Stomach (tissue), 9 donors: ENCODE results near the gene BOK. TPM values are rescaled to one million over a fixed set of nuclear protein-coding genes. Genes with fewer than 3 reads are reported as not detected.

Experiments used
- DNase-seq, 2 donors: peaks; one replicate each; pipeline versions ENCODE4 v3.0.0 to v3.0.0-alpha.2; 2013 to 2019
- H3K27ac ChIP-seq, 5 donors: fragments of 200-600 bp in 4 of 5; sonication (generic) in 4 of 5; one replicate each; pipeline ENCODE4 v1.5.1; 2013 to 2019; ENCODE audit warnings: mild to moderate bottlenecking in 1 of 5, moderate library complexity in 1 of 5
- H3K27me3 ChIP-seq, 3 donors: fragments of 200-600 bp; sonication (generic); one replicate each; pipeline ENCODE4 v1.5.1; 2017 to 2019; ENCODE audit warnings: mixed run types in 1 of 3
- H3K36me3 ChIP-seq, 4 donors: fragments of 200-600 bp; sonication (generic); 1 replicate in 3 of 4; 2 replicates in 1 of 4; pipeline ENCODE4 v1.5.1; 2016 to 2019
- H3K4me1 ChIP-seq, 4 donors: fragments of 200-600 bp; sonication (generic); one replicate each; pipeline ENCODE4 v1.5.1; 2016 to 2019
- H3K4me3 ChIP-seq, 4 donors: fragments of 200-600 bp; sonication (generic) in 3 of 4; one replicate each; pipeline ENCODE4 v1.5.1; 2016 to 2019; ENCODE audit warnings: mild to moderate bottlenecking in 1 of 4
- H3K9me3 ChIP-seq, 4 donors: fragments of 200-600 bp; sonication (generic); one replicate each; pipeline ENCODE4 v1.5.1; 2016 to 2019
- EP300 ChIP-seq: sonication (generic); formaldehyde crosslinking; IDR thresholded peaks from one replicate; pipeline ENCODE4 v1.6.1; 2017; ENCODE audit warnings: antibody characterized with exemption
- POLR2A ChIP-seq, 4 donors: fragments of 450-650 bp; IDR thresholded peaks; one replicate each; pipeline ENCODE4 v1.6.1; 2016; ENCODE audit warnings: antibody characterized with exemption in 4 of 4, control low read depth in 2 of 4, mild to moderate bottlenecking in 1 of 4, moderate library complexity in 1 of 4
- POLR2AphosphoS5 ChIP-seq, 3 donors: sonication (generic); formaldehyde crosslinking; IDR thresholded peaks; one replicate each; pipeline ENCODE4 v1.6.1; 2016; ENCODE audit warnings: antibody characterized with exemption in 3 of 3
- WGBS, 5 donors: extraction: QIAGEN DNeasy Blood & Tissue Kit in 3 of 5; methylation state at CpG; one replicate each; pipeline versions ENCODE4 v1.1.5 to v1.1.7; 2013 to 2018; 5-methylcytosine and 5-hydroxymethylcytosine counted together
- intact Hi-C: fragments of 100-400 bp; cut with DNase I; formaldehyde crosslinking; loops from one replicate; pipeline ENCODE4 v1.15.1; 2023; ENCODE audit warnings: low total_unique reads
- polyA plus RNA-seq, 3 donors: library from polyadenylated mRNA; stranded (reverse); fragments of 200-250 nt; gene quantifications; one replicate each; pipeline ENCODE4 v1.2.3, GENCODE V29; 2013
- total RNA-seq, 5 donors: library from RNA; depleted of rRNA; stranded (reverse); fragments of >200 nt; gene quantifications; one replicate each; pipeline versions ENCODE4 v1.1.0 to v1.2.3, GENCODE V29; 2014 to 2016
- TF ChIP-seq, protein P1 (sequence below), 7 experiments: fragments of 450-650 bp in 4 of 7; fragments of 200-600 bp in 3 of 7; sonication (generic) in 3 of 7; IDR thresholded peaks; one replicate each; pipeline ENCODE4 v1.5.1; 2016 to 2019; ENCODE audit warnings: antibody characterized with exemption in 7 of 7, control low read depth in 2 of 7, mild to moderate bottlenecking in 1 of 7
- donor health status: healthy with polysubstance abuse.
- donor health status: Bipolar disorder and iron deficiency.
- donor health status: healthy.

Gene BOK
- total and polyA plus RNA-seq, 8 donors: 13.0 to 112 (median 36.1) TPM

DNA sequence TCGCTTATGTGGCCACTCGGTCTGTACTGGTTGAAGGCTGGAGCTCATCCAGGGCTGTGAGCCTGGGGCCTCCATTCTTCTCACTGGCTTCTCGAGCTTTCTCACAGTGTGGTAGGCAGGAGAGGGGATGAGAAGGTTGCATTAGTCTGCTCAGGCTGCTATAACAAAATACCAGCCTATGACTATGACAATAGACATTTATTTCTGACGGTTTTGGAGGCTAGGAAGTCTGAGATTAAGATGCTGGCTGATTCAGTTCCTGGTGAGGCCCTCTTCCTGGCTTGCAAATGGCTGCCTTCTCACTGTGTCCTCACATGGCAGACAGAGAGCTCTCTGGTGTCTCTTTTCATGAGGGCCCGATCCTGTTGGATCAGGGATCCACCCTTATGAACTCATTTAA is 44.0 kb upstream of the BOK start:
- 65 to 78% (median 75%) methylated on average over 5 of the region's 5 CpGs for WGBS, 5 donors
- no peak for DNase-seq
- intact Hi-C loops: no loop called here
- H3K4me3 ChIP-seq: no peak overlapping the region
- H3K36me3 ChIP-seq: no peaks in the 10 kb centered on the region
- peaks cover 2 to 9% (median 5%) of the 10 kb centered on the region in 4 donors for H3K4me1 ChIP-seq
- TF ChIP-seq, protein P1, sequence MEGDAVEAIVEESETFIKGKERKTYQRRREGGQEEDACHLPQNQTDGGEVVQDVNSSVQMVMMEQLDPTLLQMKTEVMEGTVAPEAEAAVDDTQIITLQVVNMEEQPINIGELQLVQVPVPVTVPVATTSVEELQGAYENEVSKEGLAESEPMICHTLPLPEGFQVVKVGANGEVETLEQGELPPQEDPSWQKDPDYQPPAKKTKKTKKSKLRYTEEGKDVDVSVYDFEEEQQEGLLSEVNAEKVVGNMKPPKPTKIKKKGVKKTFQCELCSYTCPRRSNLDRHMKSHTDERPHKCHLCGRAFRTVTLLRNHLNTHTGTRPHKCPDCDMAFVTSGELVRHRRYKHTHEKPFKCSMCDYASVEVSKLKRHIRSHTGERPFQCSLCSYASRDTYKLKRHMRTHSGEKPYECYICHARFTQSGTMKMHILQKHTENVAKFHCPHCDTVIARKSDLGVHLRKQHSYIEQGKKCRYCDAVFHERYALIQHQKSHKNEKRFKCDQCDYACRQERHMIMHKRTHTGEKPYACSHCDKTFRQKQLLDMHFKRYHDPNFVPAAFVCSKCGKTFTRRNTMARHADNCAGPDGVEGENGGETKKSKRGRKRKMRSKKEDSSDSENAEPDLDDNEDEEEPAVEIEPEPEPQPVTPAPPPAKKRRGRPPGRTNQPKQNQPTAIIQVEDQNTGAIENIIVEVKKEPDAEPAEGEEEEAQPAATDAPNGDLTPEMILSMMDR (IDR thresholded peaks at IDR 0.05): no peak
- TF ChIP-seq EP300 (no peak), POLR2AphosphoS5 (IDR thresholded peaks at IDR 0.05) (no peak), POLR2A (IDR thresholded peaks at IDR 0.05) (no peak)
- no peaks in the 10 kb centered on the region for H3K9me3 ChIP-seq
- H3K27me3 ChIP-seq: peaks cover 0 to 2% (median 2%) of the 10 kb centered on the region in 3 donors
- no peak overlapping the region for H3K27ac ChIP-seq

DNA sequence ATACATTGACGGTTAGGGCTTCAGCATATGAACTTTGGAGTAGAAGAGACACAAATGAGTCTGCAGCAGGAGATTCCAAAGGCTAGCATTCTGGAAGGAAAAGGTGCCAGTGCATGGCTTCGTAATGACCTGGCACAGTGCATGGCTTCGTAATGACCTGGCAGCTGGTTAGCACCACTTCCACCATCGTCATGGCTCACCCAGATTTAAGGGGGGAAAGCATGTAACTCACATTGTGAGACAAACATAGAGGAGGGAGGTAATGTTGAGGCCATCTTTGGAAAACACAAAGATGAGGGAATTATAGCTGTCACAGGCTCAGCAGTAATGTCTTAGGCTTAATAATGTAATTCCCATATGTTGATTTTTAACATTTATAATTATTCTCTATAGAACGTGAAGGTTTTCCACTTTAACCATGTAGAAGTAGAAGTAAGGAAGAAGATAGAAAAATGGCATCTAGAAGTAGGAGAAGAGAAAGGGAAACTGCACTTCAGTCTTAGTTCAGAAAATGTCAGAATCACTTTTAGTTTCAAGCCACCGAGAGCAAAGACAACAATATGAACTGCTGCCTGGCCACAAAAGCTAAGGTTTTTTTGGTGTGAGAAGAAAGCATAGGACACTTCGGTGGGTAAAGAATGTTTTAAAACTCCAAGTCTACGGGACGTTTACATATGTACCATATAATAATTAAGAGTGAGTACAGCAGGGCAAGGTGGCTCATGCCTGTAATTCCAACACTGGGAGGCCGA is 43.4 kb upstream of the BOK start:
- Histone ChIP-seq H3K27ac (no peak overlapping the region), H3K27me3 (peaks cover 0 to 9% (median 6%) of the 10 kb centered on the region in 3 donors), H3K36me3 (no peaks in the 10 kb centered on the region), H3K9me3 (no peaks in the 10 kb centered on the region), H3K4me3 (no peak overlapping the region), H3K4me1 (peaks cover 0 to 4% (median 0%) of the 10 kb centered on the region in 4 donors)
- intact Hi-C loops: no loop called here
- DNase-seq: no peak
- TF ChIP-seq POLR2A (IDR thresholded peaks at IDR 0.05) (no peak), EP300 (no peak)
- TF ChIP-seq, protein P1 (IDR thresholded peaks at IDR 0.05): no peak
- WGBS, 5 donors: 54 to 62% (median 59%) methylated on average over 10 of the region's 10 CpGs

DNA sequence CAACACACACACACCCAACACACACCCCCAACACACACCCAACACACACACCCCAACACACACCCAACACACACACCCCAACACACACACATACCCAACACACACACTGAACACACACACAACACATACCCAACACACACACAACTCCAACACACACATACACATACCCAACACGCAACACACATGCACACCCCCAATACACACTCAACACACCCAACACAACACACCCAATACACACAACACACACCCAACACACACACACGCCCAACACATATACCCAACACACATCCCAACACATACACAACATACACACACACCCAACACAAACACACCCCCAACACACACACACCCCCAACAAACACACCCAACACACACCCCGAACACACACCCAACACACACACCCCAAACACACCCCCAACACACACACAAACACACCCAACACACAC is 42.0 kb upstream of the BOK start:
- Histone ChIP-seq H3K36me3 (no peaks in the 10 kb centered on the region), H3K27me3 (peaks cover 0 to 21% (median 6%) of the 10 kb centered on the region in 3 donors), H3K4me3 (no peak overlapping the region), H3K27ac (no peak overlapping the region), H3K9me3 (no peaks in the 10 kb centered on the region), H3K4me1 (peaks cover 0 to 4% (median 0%) of the 10 kb centered on the region in 4 donors)
- TF ChIP-seq POLR2A (IDR thresholded peaks at IDR 0.05): no peak
- TF ChIP-seq, protein P1 (IDR thresholded peaks at IDR 0.05): no peak
- TF ChIP-seq EP300: no peak
- no peak for TF ChIP-seq POLR2AphosphoS5 (IDR thresholded peaks at IDR 0.05)
- DNase-seq: no peak
- WGBS, 5 donors: 92 to 99% (median 98%) methylated on average over 3 of the region's 3 CpGs
- intact Hi-C loops: no loop called here

DNA sequence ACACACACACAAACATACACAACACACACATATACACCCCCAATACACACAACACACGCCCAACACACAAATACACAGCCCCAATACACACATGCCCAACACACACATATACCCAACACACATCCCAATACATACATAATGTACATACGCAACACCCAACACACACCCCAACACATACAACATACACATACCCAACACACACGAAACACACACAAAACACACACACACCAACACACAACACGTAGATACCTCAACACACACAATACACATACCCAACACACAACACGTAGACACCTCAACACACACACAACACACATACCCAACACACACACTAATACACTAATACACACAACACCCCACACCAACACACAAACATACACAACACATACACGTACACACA is 41.2 kb upstream of the BOK start:
- 91 to 97% (median 93%) methylated on average over 6 of the region's 6 CpGs for WGBS, 5 donors
- Histone ChIP-seq H3K27me3 (peaks cover 0 to 29% (median 6%) of the 10 kb centered on the region in 3 donors), H3K4me1 (peaks cover 0 to 4% (median 0%) of the 10 kb centered on the region in 4 donors), H3K27ac (no peak overlapping the region), H3K36me3 (no peaks in the 10 kb centered on the region), H3K9me3 (no peaks in the 10 kb centered on the region), H3K4me3 (no peak overlapping the region)
- TF ChIP-seq POLR2AphosphoS5 (IDR thresholded peaks at IDR 0.05): no peak
- TF ChIP-seq POLR2A (IDR thresholded peaks at IDR 0.05): no peak
- no peak for TF ChIP-seq EP300
- TF ChIP-seq, protein P1 (IDR thresholded peaks at IDR 0.05): no peak
- DNase-seq: no peak
- intact Hi-C loops: no loop called here
